ENCODE results near the gene ABT1. TPM values are rescaled to one million over a fixed set of nuclear protein-coding genes. Genes with fewer than 3 reads are reported as not detected.

Gene ABT1
- total RNA-seq, 1 experiment from 2014 or later = 21.6 TPM

GRCh38 chr6:26598267-26598666, 1.5 kb downstream of the ABT1 start (continued):
- TF ChIP-seq ESRRA (CRISPR knock-in tag; IDR thresholded peaks at IDR 0.05; ENCODE audit: borderline replicate concordance) (no peak), ZBTB21 (CRISPR knock-in tag; IDR thresholded peaks at IDR 0.05; ENCODE audit: borderline replicate concordance) (no peak), MLX (CRISPR knock-in tag; IDR thresholded peaks at IDR 0.05) (no peak), ETV6 (CRISPR knock-in tag; IDR thresholded peaks at IDR 0.05) (no peak), GTF2I (CRISPR knock-in tag; conservative IDR thresholded peaks at IDR 0.05) (no peak), PRDM15 (CRISPR knock-in tag; IDR thresholded peaks at IDR 0.05) (no peak), MXD4 (CRISPR knock-in tag; IDR thresholded peaks at IDR 0.05; ENCODE audit: borderline replicate concordance) (no peak), NR3C1 (CRISPR knock-in tag; conservative IDR thresholded peaks at IDR 0.05; ENCODE audit: low read depth) (no peak), ELF4 (CRISPR knock-in tag; IDR thresholded peaks at IDR 0.05; ENCODE audit: low read depth) (no peak), NR2C2 (CRISPR knock-in tag; IDR thresholded peaks at IDR 0.05) (no peak), MAX (CRISPR knock-in tag; IDR thresholded peaks at IDR 0.05) (no peak), HMGA2 (CRISPR knock-in tag; IDR thresholded peaks at IDR 0.05) (no peak)

DNA sequence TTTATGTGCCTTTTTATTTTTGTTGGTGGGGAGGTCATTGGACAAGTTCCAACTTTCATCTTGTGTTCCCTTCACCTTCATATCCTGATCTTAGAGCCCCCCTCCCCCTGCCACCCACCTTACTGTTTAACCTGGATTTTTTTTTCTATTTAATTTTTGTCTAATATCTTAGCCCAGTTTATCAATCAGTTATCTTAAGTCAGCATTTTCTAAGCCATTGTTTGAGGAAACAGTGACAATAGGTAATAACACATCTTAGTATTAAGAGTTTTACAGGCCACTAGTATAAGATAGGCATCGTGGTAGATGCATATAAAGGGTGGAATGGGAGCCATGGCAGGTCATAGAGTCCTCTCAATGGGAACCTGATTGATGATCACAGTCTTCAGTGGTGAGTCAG, 2.4 kb downstream of the ABT1 start:
- CTCF ChIA-PET = no interaction called here
- H3K4me1 Mint-ChIP-seq = peaks cover 9% of the 10 kb centered on the region
- peaks cover 14% of the 10 kb centered on the region for H3K36me3 Mint-ChIP-seq
- no peak for TF ChIP-seq USF2 (CRISPR knock-in tag; IDR thresholded peaks at IDR 0.05)
- no peak for TF ChIP-seq ZNF121 (CRISPR knock-in tag; IDR thresholded peaks at IDR 0.05)
- no peak for TF ChIP-seq GABPB1 (CRISPR knock-in tag; IDR thresholded peaks at IDR 0.05)
- TF ChIP-seq IRF2 (CRISPR knock-in tag; IDR thresholded peaks at IDR 0.05; ENCODE audit: borderline replicate concordance, low read depth) = no peak
- no peak for TF ChIP-seq ZNF416 (CRISPR knock-in tag; IDR thresholded peaks at IDR 0.05)
- no peak for TF ChIP-seq JUN (CRISPR knock-in tag; IDR thresholded peaks at IDR 0.05)
- TF ChIP-seq, protein P1, sequence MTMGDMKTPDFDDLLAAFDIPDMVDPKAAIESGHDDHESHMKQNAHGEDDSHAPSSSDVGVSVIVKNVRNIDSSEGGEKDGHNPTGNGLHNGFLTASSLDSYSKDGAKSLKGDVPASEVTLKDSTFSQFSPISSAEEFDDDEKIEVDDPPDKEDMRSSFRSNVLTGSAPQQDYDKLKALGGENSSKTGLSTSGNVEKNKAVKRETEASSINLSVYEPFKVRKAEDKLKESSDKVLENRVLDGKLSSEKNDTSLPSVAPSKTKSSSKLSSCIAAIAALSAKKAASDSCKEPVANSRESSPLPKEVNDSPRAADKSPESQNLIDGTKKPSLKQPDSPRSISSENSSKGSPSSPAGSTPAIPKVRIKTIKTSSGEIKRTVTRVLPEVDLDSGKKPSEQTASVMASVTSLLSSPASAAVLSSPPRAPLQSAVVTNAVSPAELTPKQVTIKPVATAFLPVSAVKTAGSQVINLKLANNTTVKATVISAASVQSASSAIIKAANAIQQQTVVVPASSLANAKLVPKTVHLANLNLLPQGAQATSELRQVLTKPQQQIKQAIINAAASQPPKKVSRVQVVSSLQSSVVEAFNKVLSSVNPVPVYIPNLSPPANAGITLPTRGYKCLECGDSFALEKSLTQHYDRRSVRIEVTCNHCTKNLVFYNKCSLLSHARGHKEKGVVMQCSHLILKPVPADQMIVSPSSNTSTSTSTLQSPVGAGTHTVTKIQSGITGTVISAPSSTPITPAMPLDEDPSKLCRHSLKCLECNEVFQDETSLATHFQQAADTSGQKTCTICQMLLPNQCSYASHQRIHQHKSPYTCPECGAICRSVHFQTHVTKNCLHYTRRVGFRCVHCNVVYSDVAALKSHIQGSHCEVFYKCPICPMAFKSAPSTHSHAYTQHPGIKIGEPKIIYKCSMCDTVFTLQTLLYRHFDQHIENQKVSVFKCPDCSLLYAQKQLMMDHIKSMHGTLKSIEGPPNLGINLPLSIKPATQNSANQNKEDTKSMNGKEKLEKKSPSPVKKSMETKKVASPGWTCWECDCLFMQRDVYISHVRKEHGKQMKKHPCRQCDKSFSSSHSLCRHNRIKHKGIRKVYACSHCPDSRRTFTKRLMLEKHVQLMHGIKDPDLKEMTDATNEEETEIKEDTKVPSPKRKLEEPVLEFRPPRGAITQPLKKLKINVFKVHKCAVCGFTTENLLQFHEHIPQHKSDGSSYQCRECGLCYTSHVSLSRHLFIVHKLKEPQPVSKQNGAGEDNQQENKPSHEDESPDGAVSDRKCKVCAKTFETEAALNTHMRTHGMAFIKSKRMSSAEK (CRISPR knock-in tag; IDR thresholded peaks at IDR 0.05; ENCODE audit: borderline replicate concordance) = no peak
- POLR2A ChIA-PET = no interaction called here
- ATAC-seq (no peak), DNase-seq (ENCODE audit: low spot score) (no peak)
- H3K27me3 Mint-ChIP-seq (ENCODE audit: low read depth) = no peaks in the 10 kb centered on the region
- H3K9me3 Mint-ChIP-seq = no peaks in the 10 kb centered on the region
- peak overlapping the region; percentile 25; the same call in 1 of the 2 replicates for H3K4me3 Mint-ChIP-seq
- no peak overlapping the region for H3K27ac Mint-ChIP-seq
